GM12874 (cell line): Measurements from ENCODE around the gene TTC28.

Source experiments
- CTCF ChIP-seq: IDR thresholded peaks from 2 replicates; pipeline ENCODE4 v1.5.1; 2011; ENCODE audit warnings: low read depth, mild to moderate bottlenecking, control low read depth, low read length, moderate library complexity; ENCODE audit not compliant: insufficient read depth

The TTC28 gene

GRCh38 chr22:28563636-28564035 lies 116.0 kb downstream of the TTC28 start:
- no peak for TF ChIP-seq CTCF

- no peak for TF ChIP-seq CTCF
Observed at GRCh38 chr22:28562324-28562723, 117.3 kb downstream of the TTC28 start.

- TF ChIP-seq CTCF = no peak
Observed at GRCh38 chr22:28560046-28560742, 119.4 kb downstream of the TTC28 start.

GRCh38 chr22:28557184-28557583 lies 122.5 kb downstream of the TTC28 start:
- no peak for TF ChIP-seq CTCF

- no peak for TF ChIP-seq CTCF
Observed at GRCh38 chr22:28548406-28548805, 131.2 kb downstream of the TTC28 start.

GRCh38 chr22:28547132-28547842 lies 132.4 kb downstream of the TTC28 start:
- TF ChIP-seq CTCF = no peak

- TF ChIP-seq CTCF = no peak
Observed at GRCh38 chr22:28544431-28544868, 135.2 kb downstream of the TTC28 start.
